GM18508 (cell line): ENCODE data around the gene BNIP5.
"Not testable (repeated sequence)": the region's sequence is repeated elsewhere in the genome, so short reads cannot be mapped to it uniquely, and the experiment has no call there.

Source experiments
- ATAC-seq: cut with Tn5 transposase; IDR thresholded peaks from one replicate; pipeline ENCODE4 v1.9.1; 2021; ENCODE audit warnings: moderate number of reproducible peaks; ENCODE audit not compliant: insufficient read depth, unreplicated experiment

The BNIP5 gene

GRCh38 chr6:36347621-36348020, 10.9 kb upstream of the BNIP5 start:
- ATAC-seq, result no peak

DNA sequence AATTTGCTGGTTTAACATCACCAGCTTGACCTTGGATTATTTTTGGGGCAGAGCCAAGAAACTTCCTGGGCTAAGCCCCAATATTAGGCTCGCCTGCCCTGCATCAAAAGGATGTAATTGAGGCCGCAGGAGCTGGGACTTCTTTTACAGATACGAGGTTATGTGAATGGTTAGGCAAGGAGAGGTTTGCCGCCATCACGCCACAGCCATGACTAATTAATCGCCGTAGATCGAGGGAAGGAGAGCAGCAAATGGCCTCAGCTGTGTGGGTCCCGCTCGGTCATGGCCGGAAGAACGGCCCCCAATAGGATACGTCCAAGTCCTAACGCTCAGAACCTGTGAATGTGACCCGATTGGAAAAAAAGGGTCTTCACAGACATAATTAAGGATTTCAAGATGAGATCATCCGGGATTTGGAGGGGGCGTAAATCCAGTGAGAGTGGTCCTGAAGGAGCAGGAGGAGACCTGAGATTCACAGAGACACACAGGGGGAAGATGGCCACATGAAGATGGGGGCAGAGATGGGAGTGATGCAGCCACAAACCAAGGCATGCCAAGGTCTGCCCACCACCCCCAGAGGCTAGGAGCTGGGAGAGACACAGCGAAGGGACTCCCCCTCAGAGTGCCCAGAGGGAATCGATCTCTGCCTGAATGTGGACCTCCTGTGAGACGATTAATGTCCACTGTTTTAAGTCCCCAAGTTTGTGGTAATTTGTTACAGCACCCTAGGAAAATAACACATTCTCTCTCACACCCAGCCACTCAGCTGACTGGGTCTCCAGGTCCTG, 10.0 kb upstream of the BNIP5 start:
- no peak for ATAC-seq

GRCh38 chr6:36345681-36346466, 9.2 kb upstream of the BNIP5 start:
- ATAC-seq, result no peak

GRCh38 chr6:36343109-36343680, 6.5 kb upstream of the BNIP5 start:
- no peak for ATAC-seq

DNA sequence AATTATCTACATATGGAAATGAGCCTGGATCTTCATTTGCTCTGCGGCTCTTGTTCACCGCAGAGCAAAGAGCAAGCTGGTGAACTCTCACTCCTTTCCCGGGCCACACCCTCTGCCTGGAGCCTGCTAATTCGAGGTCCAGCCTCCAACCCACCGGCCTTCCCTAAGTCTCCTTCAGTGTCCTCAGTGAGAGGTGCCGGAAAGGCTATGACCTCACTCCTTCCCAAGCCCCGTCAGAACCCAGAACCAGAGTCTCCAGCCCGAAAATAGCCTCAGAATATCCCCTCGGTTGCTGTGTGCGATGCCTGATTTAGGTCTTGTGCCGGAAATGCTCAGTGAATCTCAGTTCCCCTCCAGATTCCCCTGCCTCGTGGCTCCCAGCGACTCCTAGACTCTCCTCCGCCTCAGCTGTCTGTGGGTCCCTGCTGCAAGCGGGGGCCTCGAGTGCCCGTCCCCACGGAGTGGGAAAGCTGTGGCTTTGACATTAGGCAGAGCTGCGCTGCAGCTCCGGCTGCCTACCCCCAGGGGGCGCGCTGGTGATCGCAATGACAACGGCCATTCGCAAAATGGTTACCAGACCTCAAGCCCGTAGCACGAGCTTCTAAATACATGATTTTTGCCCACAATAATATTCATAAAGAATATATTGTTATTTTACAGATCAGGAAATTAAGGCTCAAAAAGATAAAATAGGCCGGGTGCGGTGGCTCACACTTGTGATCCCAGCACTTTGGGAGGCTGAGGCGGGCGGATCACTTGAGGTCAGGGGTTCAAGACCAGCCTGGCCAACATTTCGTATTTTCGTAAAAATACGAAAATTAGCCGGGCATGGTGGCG, 4.1 kb upstream of the BNIP5 start:
- ATAC-seq, result no peak

GRCh38 chr6:36340306-36340617, 3.6 kb upstream of the BNIP5 start:
- ATAC-seq, result no peak

GRCh38 chr6:36339146-36339545, 2.5 kb upstream of the BNIP5 start:
- no peak for ATAC-seq

DNA sequence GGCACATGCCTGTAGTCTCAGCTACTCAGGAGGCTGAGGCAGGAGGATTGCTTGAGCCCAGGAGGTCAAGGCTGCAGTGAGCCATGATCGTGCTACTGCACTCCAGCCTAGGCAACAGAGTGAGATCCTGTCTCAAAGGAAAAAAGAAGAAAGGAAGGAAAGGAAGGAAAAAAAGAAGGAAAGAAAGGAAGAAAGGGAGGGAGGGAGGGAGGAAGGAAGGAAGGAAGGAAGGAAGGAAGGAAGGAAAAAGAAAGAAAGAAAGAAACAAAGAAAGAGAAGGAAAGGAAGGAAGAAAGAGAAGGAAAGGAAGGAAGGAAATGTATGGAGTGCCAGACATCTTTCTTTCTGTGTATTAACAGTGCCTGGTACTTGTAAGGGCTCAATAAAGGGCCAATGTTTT, 1.5 kb upstream of the BNIP5 start:
- ATAC-seq, result not testable (repeated sequence)

- no peak for ATAC-seq
Observed at GRCh38 chr6:36337814-36338213, 1.1 kb upstream of the BNIP5 start.

DNA sequence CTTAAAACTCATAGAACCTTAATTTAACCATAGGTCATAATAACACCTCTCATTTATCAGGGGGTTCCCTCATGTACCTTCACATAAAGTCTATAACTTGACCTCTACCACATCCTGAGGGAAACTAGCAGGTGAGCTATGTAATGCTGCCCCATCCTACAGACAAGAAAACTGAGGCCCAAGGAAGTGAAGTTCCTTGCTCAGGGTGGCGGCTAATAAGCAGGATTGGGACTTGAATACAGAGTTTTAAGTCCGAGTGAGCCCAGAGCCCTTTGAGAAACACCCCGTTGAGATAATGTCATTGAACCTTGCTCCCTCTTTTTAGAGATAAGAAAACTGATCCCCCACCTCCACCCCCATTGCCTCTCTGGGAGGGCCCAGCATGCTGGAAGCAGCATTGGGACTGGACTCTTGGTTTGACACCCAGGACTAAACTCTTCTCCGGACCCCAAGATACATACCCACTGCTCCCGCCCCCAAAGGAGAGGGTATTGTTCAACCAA, 429 bp downstream of the BNIP5 start:
- no peak for ATAC-seq

DNA sequence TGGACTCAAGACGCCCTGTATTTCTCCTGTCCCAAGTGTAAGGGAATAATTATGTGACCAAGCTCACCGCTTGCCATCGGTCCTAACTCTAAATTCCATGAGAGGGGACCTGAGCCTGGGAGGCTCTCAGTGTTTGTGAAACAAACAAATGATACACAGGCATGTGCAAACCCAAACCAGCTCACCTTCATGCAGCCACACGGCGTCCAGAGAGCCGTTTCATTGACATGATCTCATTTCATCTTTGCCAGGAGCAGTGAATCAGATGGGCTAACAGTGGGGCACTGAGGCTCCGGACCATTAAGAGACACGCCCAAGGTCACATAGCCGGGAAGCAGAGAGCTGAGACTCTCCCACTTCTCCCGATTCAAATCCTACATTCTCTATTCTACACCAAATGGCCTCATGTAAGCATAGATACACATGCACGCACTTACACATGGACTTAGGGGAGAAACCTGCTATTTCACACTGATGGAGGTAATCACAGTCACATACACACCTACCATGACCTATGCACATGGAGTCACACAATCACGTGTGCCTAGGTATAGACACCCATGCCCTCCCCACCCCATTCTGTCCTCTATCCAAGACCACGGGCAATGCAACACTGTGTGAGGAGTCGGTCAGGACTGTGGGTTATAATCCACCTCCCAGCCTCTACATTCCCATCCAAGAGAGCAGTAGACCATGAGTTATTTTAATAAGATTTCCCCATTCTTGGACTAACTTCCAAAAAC, 1.1 kb downstream of the BNIP5 start:
- ATAC-seq, result no peak

DNA sequence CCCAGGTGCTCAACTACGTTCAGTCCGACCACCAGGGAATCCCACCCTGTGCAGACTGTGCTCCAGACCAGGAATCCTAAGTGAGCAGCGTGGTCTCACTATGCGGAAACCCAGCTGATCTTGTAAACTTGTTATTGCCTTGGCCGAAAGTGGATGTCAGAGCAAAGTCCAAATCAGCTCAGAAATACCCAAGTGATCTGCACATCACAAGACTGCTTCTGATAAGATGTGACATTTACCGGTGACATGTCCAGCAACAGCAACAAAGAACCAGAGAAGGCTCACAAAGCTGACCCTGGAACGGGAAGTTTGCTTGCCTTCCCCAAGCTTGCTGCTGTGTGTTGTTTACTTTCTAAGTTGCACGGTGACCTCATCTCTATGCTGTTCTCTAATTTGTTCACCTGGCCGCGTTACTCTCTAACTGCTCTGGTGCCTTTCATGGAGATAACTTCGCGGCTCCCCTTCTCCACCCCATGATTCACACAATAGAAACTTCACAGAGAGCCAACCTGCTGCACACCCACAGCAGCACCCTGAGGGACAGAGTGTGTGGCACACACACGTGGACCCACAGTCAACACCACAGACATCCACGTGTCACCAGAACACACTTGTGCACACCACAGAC, 1.7 kb downstream of the BNIP5 start:
- no peak for ATAC-seq

DNA sequence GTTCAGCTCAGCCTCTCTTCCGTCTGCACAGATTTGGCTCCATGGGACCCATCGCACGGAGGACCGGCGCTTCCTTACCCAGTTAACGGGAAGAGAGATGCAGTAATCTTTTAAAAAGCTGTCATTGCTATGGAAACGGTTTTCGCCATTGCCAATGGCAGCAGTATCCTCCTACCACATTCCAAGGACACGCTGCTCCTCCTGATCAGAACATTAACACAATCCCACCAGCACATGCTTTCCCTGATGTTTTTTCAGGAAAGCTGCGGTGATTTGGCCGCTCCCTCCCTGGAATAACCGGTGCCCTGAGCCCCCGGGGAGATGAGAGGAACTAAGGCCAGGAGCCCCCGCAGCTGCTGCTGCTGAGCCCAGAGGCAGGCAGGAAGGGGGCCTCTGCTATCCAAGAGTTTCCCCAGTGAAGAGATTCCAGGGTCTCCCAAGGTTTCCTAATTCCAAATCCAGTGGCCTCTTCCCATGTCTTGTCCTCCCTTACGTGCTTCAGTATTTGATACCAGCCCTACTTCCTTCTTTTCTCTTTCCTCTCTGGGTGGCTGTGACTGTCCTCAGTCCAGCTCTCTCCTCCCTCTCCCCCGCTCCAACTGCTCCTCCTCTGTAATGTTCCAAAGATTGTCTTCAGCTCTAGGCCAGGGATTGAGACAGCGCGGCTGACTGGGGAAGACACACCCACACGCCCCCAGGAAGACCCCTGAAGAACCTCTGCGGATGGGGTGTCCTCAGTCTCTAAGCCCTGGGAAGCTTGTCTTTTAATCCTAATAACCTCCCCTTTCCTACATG, 2.6 kb downstream of the BNIP5 start:
- no peak for ATAC-seq

DNA sequence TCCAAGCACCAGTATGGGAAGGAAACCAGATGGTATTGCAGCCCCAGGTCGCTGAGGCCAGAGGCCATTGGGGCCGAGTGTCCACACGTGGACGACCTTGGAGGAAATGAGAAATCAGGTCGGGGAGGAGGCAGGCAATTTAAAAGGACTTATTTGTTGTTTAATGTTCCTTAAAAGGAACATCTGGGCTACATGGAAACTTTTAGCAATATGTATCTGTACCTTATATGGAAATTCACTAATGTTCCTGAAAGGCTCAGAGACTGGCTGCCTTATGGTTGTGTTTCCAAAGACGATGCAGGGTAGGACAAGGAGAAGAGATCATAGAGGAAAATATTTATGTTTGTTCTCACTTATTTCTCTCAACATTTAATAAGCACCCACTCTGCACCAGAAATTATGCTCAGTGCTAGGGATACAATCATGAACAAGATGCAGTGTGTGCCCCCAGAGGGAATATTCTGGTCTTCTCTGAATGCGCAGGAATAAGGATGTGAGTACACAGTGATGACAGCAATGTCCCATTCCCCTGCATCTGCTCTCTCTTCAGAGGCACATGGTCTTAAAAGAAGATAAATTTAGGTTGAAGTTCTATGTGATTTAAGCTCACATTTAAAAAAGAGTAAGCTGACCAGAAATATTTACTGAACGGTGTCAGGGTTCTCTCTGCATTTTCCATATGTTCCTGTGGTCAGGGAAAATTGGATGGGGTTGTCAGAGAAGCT, 3.4 kb downstream of the BNIP5 start:
- no peak for ATAC-seq

GRCh38 chr6:36331381-36331780, 5.3 kb downstream of the BNIP5 start:
- ATAC-seq, result no peak

GRCh38 chr6:36330366-36330765, 6.3 kb downstream of the BNIP5 start:
- no peak for ATAC-seq

GRCh38 chr6:36329798-36330291, 6.8 kb downstream of the BNIP5 start:
- no peak for ATAC-seq

- ATAC-seq, result no peak
Observed at GRCh38 chr6:36328600-36328999, 8.1 kb downstream of the BNIP5 start.
